GM12873 (cell line): ENCODE data around the gene SPDEF.

Experiments
- CTCF ChIP-seq: IDR thresholded peaks from 2 replicates; pipeline ENCODE4 v1.5.1; 2012; ENCODE audit warnings: low read depth, mild to moderate bottlenecking, moderate library complexity, low read length, control low read depth; ENCODE audit not compliant: insufficient read depth; ENCODE audit errors: missing control alignments

Gene SPDEF

DNA sequence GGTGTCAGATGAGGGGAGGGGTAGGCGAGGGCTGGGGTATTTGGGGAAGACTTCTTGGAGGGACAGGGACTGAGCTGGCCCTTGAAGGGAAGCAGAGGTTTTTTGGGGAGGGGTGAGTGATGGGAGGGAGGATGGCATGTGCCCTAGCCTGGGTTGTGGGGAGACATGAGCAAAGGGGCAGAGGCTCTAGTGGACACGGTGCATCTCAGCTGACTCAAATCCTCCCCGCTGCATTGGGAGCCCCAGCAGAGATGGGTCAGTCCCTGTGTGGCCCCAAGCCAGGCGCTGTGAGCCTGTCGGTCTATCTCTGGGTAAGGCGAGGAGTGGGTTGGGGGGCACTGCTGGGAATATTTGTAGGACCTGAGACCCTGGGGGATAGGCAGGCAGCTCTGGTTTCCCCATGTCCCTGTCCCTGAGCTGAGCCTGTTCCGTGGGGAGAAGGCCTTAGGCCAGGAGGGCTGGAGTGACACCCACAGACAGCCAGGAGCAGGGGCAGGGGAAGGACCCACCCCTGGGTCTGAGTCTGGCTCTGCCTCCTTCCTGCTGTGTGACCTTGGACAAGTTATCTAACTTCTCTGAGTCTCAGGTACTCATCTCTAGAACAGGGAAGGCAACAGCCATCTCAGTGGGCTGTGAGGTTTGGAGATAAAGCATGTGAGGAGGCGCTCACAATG lies 36.0 kb downstream of the SPDEF start:
- no peak for TF ChIP-seq CTCF

DNA sequence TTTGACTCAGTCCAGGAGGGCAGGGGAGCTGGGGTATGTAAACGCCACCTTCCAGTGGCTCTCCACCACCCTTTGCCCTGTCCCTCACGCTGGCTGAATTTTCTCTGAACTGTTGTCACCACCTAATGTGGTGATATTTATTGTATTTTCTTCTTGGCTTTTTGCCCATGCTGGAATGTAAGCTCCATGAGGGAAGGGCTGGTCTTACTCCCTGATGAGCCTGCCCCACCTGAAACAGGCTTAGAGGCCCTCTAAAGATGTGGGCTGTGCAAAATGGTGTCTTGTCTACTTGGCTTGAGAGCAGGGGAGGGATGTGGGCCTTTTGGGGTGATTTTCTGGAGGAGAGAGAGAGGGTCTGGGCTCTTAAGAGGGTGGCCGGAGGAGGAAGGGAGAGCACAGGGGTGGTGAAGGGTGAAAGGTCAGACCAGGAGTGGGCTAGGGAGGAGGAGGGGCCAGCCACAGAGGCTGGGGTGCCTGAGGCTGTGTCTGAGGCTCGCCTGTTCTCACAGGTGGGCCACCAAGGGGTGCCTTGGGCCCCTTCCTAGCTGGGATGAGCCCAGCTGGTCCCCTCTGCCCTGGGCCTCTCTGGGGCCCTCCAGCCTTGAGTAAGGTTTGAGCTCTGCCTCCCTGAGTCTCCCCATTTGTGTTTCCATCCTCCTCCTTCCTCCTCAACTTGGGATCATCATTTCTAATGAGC lies 37.3 kb downstream of the SPDEF start:
- no peak for TF ChIP-seq CTCF

GRCh38 chr6:34517966-34518365 lies 38.2 kb downstream of the SPDEF start:
- TF ChIP-seq CTCF: no peak

DNA sequence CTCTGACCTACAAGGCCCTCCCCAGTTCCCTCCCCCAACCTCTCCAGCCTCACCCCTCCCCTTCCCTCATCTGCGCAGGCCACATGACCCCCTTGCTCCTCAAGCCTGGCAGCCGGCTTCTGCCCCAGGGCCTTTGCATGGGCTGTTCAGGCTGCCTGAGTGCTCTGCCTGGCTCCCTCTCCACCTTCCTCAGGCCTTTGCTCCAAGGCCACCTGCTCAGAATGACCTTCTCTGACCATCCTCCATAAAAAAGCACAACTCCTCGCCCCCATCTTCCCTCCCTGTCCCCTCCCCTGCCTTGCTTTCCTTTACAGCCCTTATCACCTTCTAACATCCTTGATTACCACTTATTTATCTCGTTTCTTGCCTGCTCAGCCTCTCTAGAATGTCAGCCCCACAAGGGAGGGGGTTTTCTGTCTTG lies 38.7 kb downstream of the SPDEF start:
- no peak for TF ChIP-seq CTCF

GRCh38 chr6:34516391-34517324 lies 39.5 kb downstream of the SPDEF start:
- TF ChIP-seq CTCF: no peak

DNA sequence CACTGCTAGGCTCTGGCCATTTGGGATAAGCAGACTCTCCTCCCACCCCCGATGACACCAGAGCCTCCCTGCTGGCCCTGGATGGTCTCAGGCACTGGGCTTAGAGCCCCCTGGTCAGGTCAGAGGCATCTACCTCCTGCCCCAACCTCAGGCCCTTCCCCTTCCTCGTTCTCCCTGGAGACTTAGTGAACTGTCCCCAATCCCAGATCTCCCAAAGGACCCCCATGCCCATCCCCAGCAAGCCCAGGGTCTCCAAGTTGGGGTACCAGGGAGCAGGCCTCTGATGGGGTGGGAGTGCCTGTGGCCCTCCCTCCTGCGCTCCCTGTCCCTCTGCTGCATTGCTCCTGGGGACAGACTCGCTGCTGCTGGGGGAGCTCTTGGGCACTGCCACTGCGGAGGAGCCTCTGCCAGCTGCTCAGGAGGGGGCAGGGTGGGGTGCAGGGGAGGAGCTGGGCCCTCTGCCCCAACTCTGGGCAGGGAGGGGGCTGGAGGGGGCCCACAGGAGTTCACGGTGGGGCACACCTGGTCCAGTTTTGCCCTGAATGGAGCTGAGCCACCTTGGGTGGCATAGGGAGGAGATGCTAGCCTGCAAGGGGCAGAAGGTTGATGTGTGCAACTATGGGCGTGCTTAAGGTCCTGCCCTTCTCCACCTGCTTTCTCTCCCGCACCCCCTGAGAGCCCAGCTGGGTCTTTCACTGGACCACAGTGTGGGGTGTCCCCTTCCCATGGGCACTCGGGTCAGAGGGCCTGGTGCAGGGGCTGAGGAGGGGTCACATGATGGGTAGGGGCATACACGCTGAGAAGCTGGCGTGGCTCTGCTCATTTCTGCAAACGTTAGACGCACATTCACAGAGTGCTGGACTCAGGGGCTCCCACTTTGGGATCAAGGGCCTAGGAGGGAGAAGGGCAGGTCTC lies 40.4 kb downstream of the SPDEF start:
- TF ChIP-seq CTCF: no peak
